Activated naive CD4-positive, alpha-beta T cell (primary cell): ENCODE results near the gene MARVELD2.
"Not testable (repeated sequence)": the region's sequence is repeated elsewhere in the genome, so short reads cannot be mapped to it uniquely, and the experiment has no call there.

Experiments
- DNase-seq, 4 experiments: peaks; one replicate each; lab custom pipeline; 2025; lab: John Stamatoyannopoulos, UW

Gene MARVELD2

DNA sequence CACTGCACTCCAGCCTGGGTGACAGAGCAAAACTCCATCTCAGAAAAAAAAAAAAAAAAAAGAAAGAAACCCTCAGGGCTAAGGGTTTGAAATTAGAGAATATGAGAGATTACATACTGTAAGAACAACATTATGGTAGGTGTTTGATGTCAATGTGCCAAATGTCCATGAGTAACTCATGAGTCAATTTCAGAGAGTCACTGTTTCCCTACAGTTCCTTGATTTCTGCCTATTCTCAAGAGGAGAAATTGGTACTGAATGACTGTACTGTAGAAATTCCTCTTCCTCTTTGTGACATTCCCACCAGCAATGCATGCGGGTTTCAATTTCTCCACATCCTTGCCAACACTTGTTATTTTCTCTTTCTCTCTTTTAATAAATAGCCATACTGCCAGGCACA is 35.2 kb downstream of the MARVELD2 start:
- DNase-seq: no peak

GRCh38 chr5:69450527-69450926 is 35.6 kb downstream of the MARVELD2 start:
- not testable (repeated sequence) for DNase-seq

GRCh38 chr5:69451941-69452647 is 37.2 kb downstream of the MARVELD2 start:
- DNase-seq: no peak

DNA sequence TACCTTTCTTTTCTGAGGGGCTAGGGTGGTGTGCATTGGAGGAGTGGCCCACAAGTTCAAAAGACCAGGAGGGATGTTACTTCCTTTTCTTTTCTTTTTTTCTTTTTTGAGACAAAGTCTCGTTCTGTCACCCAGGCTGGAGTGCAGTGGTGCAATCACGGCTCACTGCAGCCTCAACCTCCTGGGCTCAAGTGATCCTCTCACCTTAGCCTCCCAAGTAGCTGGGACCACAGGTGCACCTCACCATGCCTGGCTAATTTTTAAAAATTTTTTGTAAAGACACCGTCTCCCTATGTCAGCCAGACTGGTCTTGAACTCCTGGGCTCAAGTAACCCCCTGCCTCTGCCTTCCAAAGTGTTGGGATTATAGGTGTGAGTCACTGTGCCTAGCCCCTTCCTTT is 38.6 kb downstream of the MARVELD2 start:
- DNase-seq: not testable (repeated sequence)

- DNase-seq: no peak
Observed at GRCh38 chr5:69454460-69455249, 39.7 kb downstream of the MARVELD2 start.

DNA sequence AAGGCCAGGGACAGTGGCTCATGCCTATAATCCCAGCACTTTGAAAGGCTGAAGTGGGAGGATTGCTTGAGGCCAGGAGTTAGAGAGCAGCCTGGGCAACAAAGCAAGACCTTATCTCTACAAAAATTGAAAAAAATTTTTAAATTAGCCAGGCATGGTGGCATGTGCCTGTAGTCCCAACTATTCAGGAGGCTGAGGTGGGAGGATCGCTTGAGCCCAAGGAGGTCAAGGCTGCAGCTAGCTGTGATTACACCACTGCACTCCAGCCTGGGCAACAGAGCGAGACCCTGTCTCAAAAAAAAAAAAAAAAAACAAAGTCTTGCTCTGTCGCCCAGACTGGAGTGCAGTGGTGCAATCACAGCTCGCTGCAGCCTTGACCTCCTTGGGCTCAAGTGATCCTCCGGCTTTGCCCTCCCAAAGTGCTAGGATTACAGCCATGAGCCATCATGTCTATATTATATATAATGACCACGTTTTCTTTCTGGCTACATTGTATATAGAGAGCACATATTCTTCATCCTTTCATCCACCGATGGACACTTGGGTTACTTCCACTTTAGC is 40.6 kb downstream of the MARVELD2 start:
- DNase-seq: not testable (repeated sequence)

GRCh38 chr5:69462170-69462569 is 47.3 kb downstream of the MARVELD2 start:
- DNase-seq: no peak

- not testable (repeated sequence) for DNase-seq
Observed at GRCh38 chr5:69466375-69466774, 51.5 kb downstream of the MARVELD2 start.

GRCh38 chr5:69467442-69468225 is 52.7 kb downstream of the MARVELD2 start:
- DNase-seq: no peak

DNA sequence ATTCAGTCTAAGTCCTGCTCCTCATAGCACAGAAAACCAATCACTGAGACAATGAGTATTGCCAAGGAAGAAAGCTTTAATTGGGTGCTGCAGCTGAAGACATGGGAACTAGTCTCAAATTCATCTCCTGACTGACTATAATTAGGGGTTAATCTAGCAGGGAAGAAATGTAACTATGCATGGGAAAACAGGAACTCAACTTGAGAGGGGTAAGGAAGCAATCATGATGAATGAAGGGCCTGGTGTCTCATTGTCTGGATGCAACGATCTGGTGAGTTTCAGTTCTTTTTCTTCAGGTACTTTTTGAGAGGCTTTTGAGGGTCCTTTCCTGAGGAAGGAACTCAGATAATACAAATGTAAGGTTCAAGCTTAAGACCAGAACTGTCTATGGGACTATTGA is 53.7 kb downstream of the MARVELD2 start:
- DNase-seq: no peak

- not testable (repeated sequence) for DNase-seq
Observed at GRCh38 chr5:69471516-69471915, 56.6 kb downstream of the MARVELD2 start.

- not testable (repeated sequence) for DNase-seq
Observed at GRCh38 chr5:69472535-69473143, 57.7 kb downstream of the MARVELD2 start.

DNA sequence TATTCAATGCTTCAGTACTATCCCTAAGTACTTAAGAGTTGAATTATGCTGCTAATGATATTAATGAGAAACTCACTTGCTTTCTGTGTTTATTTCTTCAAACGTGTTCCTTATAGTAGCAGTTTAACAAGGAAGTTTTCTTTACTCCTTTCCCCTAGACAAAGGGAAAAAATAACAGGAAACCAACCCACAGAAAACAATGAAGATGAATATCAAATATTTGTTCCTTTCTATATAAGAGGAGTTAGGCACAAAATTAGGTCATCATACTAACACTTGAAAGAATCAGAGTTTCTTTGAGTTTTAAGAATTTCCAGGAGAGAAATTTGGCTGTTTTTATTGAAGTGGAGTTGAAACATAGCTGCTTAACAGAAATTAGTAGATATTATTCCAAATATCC is 62.3 kb downstream of the MARVELD2 start:
- DNase-seq: no peak

GRCh38 chr5:69478296-69478695 is 63.4 kb downstream of the MARVELD2 start:
- not testable (repeated sequence) for DNase-seq

GRCh38 chr5:69484891-69485290 is 70.0 kb downstream of the MARVELD2 start:
- DNase-seq: no peak

GRCh38 chr5:69485471-69485870 is 70.6 kb downstream of the MARVELD2 start:
- DNase-seq: no peak

DNA sequence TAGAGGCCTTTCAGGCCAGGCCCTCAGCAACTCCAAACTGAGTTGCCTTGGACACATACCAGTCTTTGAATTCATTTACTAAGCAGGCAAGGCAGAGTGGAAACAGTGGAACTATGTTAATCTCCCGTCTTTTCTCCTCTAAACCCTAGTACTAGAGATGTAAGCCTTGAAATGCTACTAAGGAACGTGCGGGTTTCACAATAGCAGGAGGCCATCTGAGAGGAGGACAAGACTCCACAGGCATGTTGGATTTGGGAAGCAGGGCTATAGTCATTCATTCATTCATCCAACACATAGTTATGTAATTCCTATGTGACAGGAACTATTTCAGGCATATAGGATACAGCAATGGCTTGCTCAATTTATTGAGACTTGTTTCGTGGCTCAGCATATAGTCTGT is 74.3 kb downstream of the MARVELD2 start:
- DNase-seq: no peak

- DNase-seq: no peak
Observed at GRCh38 chr5:69491027-69491426, 76.1 kb downstream of the MARVELD2 start.

DNA sequence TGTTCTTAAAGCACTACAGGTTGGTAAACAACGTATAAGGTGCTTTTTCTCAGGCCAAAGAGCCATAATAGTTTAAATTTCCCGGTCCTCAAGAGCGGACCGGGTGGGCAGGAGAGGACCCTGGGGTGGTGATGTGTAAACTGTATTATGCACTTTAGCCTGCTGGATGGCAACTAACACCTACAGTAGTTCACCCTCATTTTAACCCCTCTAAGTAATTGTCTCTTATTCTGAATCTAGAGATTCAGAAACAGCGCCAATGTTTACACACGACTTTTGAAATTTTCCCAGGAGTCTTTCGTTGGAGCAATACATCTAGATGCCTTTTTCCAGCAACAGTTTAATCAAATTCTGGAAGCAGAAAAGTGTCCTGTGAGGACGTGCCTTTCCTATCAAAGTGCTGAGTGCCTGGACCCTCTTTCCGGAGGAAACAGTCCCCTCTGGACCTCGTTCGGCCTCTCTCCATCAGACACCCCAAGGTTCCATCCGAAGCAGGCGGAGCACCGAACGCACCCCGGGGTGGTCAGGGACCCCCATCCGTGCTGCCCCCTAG is 77.0 kb downstream of the MARVELD2 start:
- no peak for DNase-seq

- DNase-seq: no peak
Observed at GRCh38 chr5:69492391-69492922, 77.5 kb downstream of the MARVELD2 start, which contains the start of gene OCLN. Gene OCLN, plus strand, starts transcription at chr5:69492790. Its CDS starts 11,455 bp downstream, at chr5:69504245.

GRCh38 chr5:69492923-69493395 is 78.0 kb downstream of the MARVELD2 start:
- no peak for DNase-seq
